GM19193 (cell line): Measurements from ENCODE around the gene EXOC3.

Source experiments
- POLR2A ChIP-seq: IDR thresholded peaks from 4 replicates; pipeline ENCODE4 v1.6.1; 2011; ENCODE audit not compliant: insufficient read depth, insufficient read length; ENCODE audit errors: extremely low read depth

The EXOC3 gene

GRCh38 chr5:476814-477175 is 33.8 kb downstream of the EXOC3 start:
- TF ChIP-seq POLR2A, result no peak

GRCh38 chr5:477247-477646 is 34.3 kb downstream of the EXOC3 start:
- TF ChIP-seq POLR2A, result no peak

GRCh38 chr5:477871-478270 is 34.9 kb downstream of the EXOC3 start:
- no peak for TF ChIP-seq POLR2A

- no peak for TF ChIP-seq POLR2A
Measured at GRCh38 chr5:478369-478981, 35.5 kb downstream of the EXOC3 start.

- TF ChIP-seq POLR2A, result no peak
Measured at GRCh38 chr5:478982-479535, 36.1 kb downstream of the EXOC3 start.

- TF ChIP-seq POLR2A, result no peak
Measured at GRCh38 chr5:479566-480319, 36.8 kb downstream of the EXOC3 start.

- TF ChIP-seq POLR2A, result no peak
Measured at GRCh38 chr5:481347-481746, 38.4 kb downstream of the EXOC3 start.

- no peak for TF ChIP-seq POLR2A
Measured at GRCh38 chr5:482021-482420, 39.0 kb downstream of the EXOC3 start.

GRCh38 chr5:482506-482905 is 39.5 kb downstream of the EXOC3 start:
- TF ChIP-seq POLR2A, result no peak

GRCh38 chr5:483011-483410 is 40.0 kb downstream of the EXOC3 start:
- no peak for TF ChIP-seq POLR2A

- TF ChIP-seq POLR2A, result no peak
Measured at GRCh38 chr5:483434-484140, 40.6 kb downstream of the EXOC3 start.

- no peak for TF ChIP-seq POLR2A
Measured at GRCh38 chr5:484556-484955, 41.6 kb downstream of the EXOC3 start.

- no peak for TF ChIP-seq POLR2A
Measured at GRCh38 chr5:485113-485945, 42.4 kb downstream of the EXOC3 start.

GRCh38 chr5:485946-486491 is 43.0 kb downstream of the EXOC3 start:
- TF ChIP-seq POLR2A, result no peak
